ENCODE data around the gene ZNF41.
"Not testable (repeated sequence)": the region's sequence is repeated elsewhere in the genome, so short reads cannot be mapped to it uniquely, and the experiment has no call there.

The ZNF41 gene

DNA sequence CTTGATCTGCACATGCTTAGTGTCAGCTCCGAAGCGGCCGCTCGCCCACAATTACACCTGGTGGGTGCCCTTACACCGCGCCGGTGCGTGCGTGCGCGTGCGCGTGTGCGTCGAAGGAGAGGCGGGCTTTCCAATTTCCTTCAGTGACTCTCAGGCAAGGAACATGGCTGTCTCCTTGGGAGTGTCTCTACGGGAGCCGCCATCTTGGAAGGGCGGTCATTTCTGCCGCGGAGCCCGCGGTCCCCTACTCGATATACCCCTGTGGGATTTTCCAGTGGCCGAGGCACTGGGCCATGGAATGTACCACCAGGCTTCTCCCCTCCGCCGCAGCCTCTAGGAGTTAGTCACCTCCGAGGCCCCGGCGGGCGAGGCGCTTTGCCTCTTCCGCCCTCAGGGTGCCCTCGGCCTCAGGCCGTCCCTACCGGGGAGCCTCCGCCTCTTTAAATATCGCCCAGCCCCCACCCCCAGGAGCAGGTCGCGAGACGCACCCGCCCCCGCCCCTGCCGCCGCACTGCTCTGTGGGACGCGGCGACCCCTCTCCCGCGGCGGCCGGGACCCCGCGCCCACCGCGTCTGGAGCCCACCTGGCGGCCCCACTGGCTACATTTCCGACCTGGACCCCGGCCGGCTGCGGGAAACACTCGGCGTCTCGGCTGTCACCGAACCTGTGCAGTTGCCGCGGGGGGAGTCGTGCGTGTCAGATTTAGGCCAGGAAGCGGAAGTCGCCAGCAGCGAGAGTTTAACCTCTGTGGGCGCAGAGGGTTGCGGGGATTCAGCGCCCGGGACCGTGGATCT lies at the start of gene ZNF41:
TSS of gene ZNF41 (minus strand) at position 711 of the 794 bp plus-strand sequence. CDS start 15,741 bp downstream, outside the sequence.
- DNase-seq (ENCODE audit: low spot score) = peak; percentile 75

GRCh38 chrX:47530049-47530448 lies 47.0 kb upstream of the ZNF41 start:
- no peak for DNase-seq (ENCODE audit: low spot score)

DNA sequence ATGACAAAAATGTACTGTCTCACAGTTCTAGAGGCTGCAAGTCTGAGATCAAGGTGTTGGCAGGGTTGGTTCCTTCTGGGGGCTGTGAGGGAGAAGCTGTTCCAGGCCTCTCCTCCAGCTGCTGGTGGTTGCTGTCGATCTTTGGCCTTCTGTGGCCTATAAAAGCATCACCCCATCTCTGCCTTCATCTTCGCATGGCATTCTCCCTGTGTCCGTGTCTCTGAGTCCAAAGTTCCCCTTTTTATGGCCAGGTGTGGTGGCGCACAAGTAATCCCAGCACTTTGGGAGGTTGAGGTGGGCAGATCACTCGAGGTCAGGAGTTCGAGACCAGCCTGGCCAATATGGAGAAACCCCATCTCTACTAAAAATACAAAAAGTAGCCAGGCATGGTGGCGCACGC lies 46.5 kb upstream of the ZNF41 start:
- no peak for DNase-seq (ENCODE audit: low spot score)

DNA sequence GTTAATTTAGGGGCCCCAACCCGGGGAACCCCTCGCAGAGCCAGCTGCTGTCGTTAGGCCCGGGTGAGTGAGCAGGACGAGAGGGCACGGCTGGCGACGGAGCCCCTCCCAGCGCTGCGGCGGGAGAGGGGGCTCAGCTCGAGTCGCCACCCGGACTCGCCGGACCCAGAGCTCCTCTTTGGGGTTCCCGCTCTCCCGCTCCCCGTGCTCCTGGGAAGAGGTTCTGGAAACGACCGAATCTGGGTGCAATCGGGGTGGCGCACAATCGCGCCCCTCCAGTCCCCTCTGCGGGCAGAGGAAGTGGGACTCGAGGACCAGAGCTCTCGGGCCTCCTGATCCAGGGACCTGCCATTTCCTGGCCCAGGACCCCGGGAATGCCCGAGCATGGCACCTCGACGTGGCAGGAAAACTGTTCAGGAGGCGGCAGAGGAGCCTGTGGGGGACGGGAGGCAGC lies 40.7 kb upstream of the ZNF41 start:
- DNase-seq (ENCODE audit: low spot score) = no peak

DNA sequence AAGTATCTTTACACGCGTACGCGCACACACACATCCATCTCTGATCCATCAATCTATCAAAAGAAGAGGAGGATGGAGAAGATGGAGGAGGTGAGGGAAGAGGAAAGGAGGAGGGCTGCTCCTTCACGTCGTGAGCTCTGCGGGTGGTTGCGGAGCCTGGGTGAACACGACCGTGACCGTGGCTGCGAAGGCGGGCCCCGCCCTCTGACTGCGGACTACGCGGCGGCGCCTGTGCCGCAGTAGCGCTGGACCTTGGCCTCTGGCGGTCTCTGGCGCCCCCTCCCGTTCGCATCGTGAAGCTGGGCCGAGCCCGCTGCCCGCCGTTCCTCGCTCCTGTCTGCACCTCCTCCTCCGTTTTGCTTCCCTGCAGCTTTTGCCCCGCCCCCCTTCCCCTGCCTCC lies 40.3 kb upstream of the ZNF41 start:
- peak; percentile 84 for DNase-seq (ENCODE audit: low spot score)

DNA sequence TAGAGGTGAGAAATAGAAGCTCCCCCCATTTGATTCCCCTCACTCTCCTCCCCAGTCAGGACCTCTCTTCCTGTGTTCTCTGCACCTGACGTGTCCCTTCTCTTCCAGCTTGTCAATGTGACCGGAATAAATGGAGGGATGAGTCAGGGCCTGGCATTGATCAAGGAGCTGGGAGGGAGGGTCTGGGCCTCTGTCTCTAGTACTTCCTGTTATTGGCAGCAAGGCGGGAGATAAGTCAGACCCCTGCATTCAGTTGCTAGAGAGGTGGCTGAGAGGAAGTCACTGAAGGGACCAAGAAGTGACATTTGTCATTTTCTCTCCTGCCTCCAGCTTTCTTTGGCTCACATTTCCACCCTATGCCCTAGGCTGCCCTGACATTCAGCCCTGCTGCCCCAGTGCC lies 35.1 kb upstream of the ZNF41 start:
- no peak for DNase-seq (ENCODE audit: low spot score)

DNA sequence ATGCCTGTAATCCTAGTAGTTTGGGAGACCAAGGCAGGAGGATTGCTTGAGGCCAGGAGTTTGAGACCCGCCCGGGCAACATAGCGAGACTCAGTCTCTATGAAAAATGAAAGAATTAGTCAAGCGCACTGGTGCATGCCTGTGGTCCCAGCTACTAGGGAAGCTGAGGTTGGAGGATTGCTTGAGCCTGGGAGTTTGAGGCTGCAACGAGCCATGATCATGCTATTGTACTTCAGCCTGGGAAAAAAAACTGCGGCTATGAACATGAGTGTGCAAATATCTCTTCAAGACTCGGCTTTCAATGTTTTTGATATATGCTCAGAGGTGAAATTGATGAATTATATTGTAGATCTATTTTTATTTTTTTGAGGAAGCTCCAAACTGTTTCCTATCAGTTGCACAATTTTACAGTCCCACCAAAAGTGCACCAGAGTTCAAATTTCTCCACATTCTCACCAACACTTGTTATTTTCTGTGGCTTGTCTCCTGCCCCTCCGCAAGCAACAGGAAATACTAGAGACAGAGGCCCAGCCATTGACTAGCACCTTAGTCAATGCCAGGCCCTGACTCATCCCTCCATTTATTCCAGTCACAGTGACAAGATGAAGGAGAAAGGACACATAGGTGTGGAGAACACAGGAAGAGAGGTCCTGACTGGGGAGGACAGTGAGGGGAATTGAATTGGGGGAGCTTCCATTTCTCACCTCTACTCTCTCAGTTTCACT lies 33.1 kb upstream of the ZNF41 start:
- no peak for DNase-seq (ENCODE audit: low spot score)

- no peak for DNase-seq (ENCODE audit: low spot score)
Measured at GRCh38 chrX:47514533-47515235, 31.7 kb upstream of the ZNF41 start.

GRCh38 chrX:47513034-47513965 lies 30.3 kb upstream of the ZNF41 start:
- peak; percentile 47 for DNase-seq (ENCODE audit: low spot score)

GRCh38 chrX:47512383-47512782 lies 29.4 kb upstream of the ZNF41 start:
- not testable (repeated sequence) for DNase-seq (ENCODE audit: low spot score)

DNA sequence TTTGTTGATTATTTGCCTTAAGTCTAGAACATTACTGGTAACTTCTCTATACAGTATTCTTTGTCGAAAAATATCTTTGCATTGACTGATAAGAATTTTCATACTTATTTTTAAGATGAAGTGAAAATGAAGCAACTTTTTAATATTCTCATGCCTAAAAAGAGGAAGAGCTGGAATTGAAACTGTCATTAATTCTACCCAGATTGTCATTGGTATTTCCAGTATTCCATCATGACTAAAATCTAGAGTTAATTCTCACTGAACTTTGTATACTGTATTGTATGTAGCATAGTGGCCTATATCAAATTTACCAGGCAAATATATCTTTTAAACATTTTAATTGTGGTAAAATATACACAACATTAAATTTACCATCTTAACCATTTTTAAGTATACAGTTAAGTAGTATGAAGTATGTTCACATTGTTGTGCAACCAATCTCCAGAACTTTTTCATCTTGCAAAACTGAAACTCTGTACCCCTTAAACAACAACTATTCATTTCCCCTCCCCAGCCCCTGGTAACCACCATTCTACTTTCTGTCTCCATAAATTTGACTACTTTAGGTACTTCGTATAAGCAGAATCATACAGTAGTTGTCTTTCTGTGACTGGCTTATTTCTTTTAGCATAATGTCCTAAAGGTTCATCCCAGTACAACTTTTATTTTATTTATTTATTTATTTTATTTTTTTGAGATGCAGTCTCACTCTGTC lies 24.3 kb upstream of the ZNF41 start:
- DNase-seq (ENCODE audit: low spot score) = no peak

DNA sequence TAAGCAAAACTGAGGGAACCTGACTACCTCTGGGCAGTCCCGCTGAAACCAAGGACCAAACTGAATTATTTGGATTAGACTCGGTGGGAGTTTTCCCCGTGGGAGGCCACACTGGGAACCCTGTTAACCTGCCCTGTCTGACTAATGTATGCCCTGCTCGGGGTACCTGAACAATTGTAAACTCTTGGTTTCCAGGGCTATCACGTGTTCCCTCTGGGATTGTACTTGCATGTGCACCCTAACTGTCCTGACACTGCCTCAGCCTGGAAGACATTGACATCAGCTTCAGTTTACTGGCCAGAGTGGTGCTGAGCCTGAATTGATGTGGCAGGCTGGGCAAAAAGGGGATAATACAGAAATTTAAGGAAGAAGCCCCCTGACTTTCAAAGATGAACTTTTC lies 20.1 kb upstream of the ZNF41 start:
- DNase-seq (ENCODE audit: low spot score) = no peak

- DNase-seq (ENCODE audit: low spot score) = no peak
Measured at GRCh38 chrX:47502316-47503125, 19.5 kb upstream of the ZNF41 start.

GRCh38 chrX:47501226-47502074 lies 18.4 kb upstream of the ZNF41 start:
- DNase-seq (ENCODE audit: low spot score) = no peak

DNA sequence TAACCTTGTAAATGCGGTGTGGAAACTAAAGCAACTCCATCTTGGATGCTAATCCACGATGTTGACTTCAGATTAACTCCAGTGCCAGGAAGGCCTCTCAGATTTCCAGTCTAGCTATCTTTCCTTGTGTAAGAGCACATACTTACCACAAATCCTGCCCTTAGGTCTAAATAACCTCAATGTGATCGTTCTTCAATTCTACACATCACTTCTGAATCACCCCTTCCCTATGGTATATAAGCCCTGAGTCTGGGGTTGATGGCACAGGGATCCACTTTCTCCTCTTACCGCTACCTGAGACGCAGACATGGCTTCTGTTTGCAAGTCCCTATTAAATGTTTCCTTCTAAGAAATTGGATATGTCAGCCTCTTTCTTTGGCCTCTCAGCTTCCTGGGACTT lies 17.5 kb upstream of the ZNF41 start:
- DNase-seq (ENCODE audit: low spot score) = no peak

DNA sequence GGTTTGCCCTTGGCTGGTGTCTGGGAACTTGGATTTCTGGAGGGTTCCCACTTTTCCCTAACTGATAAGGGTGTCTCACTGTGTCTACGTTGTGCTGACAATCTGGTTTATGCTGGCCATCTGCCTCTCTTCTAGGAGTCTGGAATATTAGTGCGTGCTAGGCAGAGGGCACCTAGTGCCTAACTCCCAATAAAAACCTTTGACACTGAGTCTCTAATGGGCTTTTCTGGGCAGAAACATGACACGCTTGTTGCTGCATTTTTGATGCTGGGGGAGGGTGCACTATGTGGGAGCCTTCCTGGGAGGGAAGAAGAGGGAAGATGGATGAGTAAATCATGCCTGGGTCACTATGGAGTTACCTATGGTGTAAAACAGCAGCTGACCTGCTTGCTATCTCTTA lies 16.3 kb upstream of the ZNF41 start:
- no peak for DNase-seq (ENCODE audit: low spot score)

GRCh38 chrX:47498411-47498810 lies 15.4 kb upstream of the ZNF41 start:
- DNase-seq (ENCODE audit: low spot score) = no peak

GRCh38 chrX:47497271-47497888 lies 14.4 kb upstream of the ZNF41 start:
- DNase-seq (ENCODE audit: low spot score) = no peak

- not testable (repeated sequence) for DNase-seq (ENCODE audit: low spot score)
Measured at GRCh38 chrX:47492133-47492532, 9.1 kb upstream of the ZNF41 start.
